Thyroid gland (tissue), 4 donors: ENCODE measurements around the gene RAI14. TPM values are rescaled to one million over a fixed set of nuclear protein-coding genes. Genes with fewer than 3 reads are reported as not detected.

Source experiments
- DNase-seq, 2 donors: peaks; one replicate each; pipeline ENCODE4 v3.0.0-alpha.2; 2019
- H3K27ac ChIP-seq, 3 donors: fragments of 200-600 bp; sonication (generic); 1 replicate in 2 of 3; 2 replicates in 1 of 3; pipeline ENCODE4 v1.5.1; 2016 to 2019; ENCODE audit warnings: mild to moderate bottlenecking in 1 of 3, moderate library complexity in 1 of 3
- H3K27me3 ChIP-seq: fragments of 200-600 bp; sonication (generic); one replicate; pipeline ENCODE4 v1.5.1; 2019
- H3K36me3 ChIP-seq, 2 donors: fragments of 200-600 bp; sonication (generic); one replicate each; pipeline ENCODE4 v1.5.1; 2016 to 2019
- H3K4me1 ChIP-seq, 2 donors: fragments of 200-600 bp; sonication (generic); one replicate each; pipeline ENCODE4 v1.5.1; 2017 to 2019
- H3K4me3 ChIP-seq, 3 donors: fragments of 200-600 bp; sonication (generic); replicated peaks in 1 of 3; 1 replicate in 2 of 3; 2 replicates in 1 of 3; pipeline ENCODE4 v1.5.1; 2016; ENCODE audit warnings: mild to moderate bottlenecking in 1 of 3
- H3K9me3 ChIP-seq: fragments of 200-600 bp; sonication (generic); one replicate; pipeline ENCODE4 v1.5.1; 2017
- CTCF ChIP-seq, 6 experiments: fragments of 200-600 bp in 3 of 6; fragments of 450-650 bp in 3 of 6; sonication (generic) in 3 of 6; IDR thresholded peaks; one replicate each; pipeline ENCODE4 v1.5.1; 2016 to 2019; ENCODE audit warnings: antibody characterized with exemption in 6 of 6, mild to moderate bottlenecking in 2 of 6, inconsistent platforms in 1 of 6, moderate library complexity in 1 of 6
- POLR2A ChIP-seq, 2 donors: fragments of 450-650 bp; IDR thresholded peaks; one replicate each; pipeline ENCODE4 v1.6.1; 2017; ENCODE audit warnings: antibody characterized with exemption in 2 of 2, mild to moderate bottlenecking in 2 of 2, moderate library complexity in 1 of 2
- WGBS, 2 donors: methylation state at CpG; one replicate each; pipeline ENCODE4 v1.1.5; 2017; 5-methylcytosine and 5-hydroxymethylcytosine counted together
- intact Hi-C: fragments of 100-400 bp; cut with DNase I; formaldehyde crosslinking; loops from one replicate; pipeline ENCODE4 v1.15.1; 2023
- total RNA-seq, 4 donors: library from RNA; depleted of rRNA; stranded (reverse); fragments of >200 nt; gene quantifications; one replicate each; pipeline ENCODE4 v1.2.3, GENCODE V29; 2016

RAI14 gene
- total RNA-seq, result 10 to 100 TPM; 16.9 to 23.5 (median 20.8) TPM

- TF ChIP-seq POLR2A (IDR thresholded peaks at IDR 0.05), result peak in 1 of 2 donors; percentile 83
- peak in 1 of 6 experiments; percentile 5 for TF ChIP-seq CTCF (IDR thresholded peaks at IDR 0.05)
- H3K27ac ChIP-seq, result peak within 1 kb of the TSS; percentile 96 to 98 (median 97)
- H3K4me1 ChIP-seq, result peaks cover 13 to 17% of the 10 kb centered on the region in 2 donors
- no peaks in the 10 kb centered on the region for H3K9me3 ChIP-seq
- no peaks in the 10 kb centered on the region for H3K27me3 ChIP-seq
- intact Hi-C loops, result no loop called here
- peak within 1 kb of the TSS; percentile 81 to 96 (median 83) for H3K4me3 ChIP-seq
- peak; percentile 87 to 88 for DNase-seq
- H3K36me3 ChIP-seq, result no peaks in the 10 kb centered on the region
- 1 to 2% methylated on average over 30 to 35 of the region's 79 CpGs for WGBS, 2 donors
Measured at GRCh38 chr5:34656001-34656699, at the start of gene RAI14. Gene RAI14, plus strand, starts transcription at chr5:34656328. Its CDS starts 30,592 bp downstream, at chr5:34686920.

- TF ChIP-seq CTCF (IDR thresholded peaks at IDR 0.05) (no peak), POLR2A (IDR thresholded peaks at IDR 0.05) (no peak)
- H3K36me3 ChIP-seq, result no peaks in the 10 kb centered on the region
- H3K27me3 ChIP-seq, result no peaks in the 10 kb centered on the region
- peaks cover 0 to 14% of the 10 kb centered on the region in 2 donors for H3K4me1 ChIP-seq
- H3K27ac ChIP-seq, result no peak overlapping the region
- no peak for DNase-seq
- intact Hi-C loops, result no loop called here
- WGBS, 2 donors, result 80 to 97% methylated on average over 3 of the region's 3 CpGs
- H3K9me3 ChIP-seq, result no peaks in the 10 kb centered on the region
- no peak overlapping the region for H3K4me3 ChIP-seq
Measured at GRCh38 chr5:34608368-34608767, 47.8 kb upstream of the RAI14 start.

GRCh38 chr5:34608859-34609648 lies 47.1 kb upstream of the RAI14 start:
- no peak overlapping the region for H3K4me3 ChIP-seq
- 31 to 35% methylated on average over 3 of the region's 3 CpGs for WGBS, 2 donors
- H3K27ac ChIP-seq, result no peak overlapping the region
- TF ChIP-seq CTCF (IDR thresholded peaks at IDR 0.05), result no peak
- no peak for TF ChIP-seq POLR2A (IDR thresholded peaks at IDR 0.05)
- intact Hi-C loops, result no loop called here
- H3K4me1 ChIP-seq, result peaks cover 0 to 14% of the 10 kb centered on the region in 2 donors
- no peak for DNase-seq
- H3K27me3 ChIP-seq, result no peaks in the 10 kb centered on the region
- no peaks in the 10 kb centered on the region for H3K36me3 ChIP-seq
- H3K9me3 ChIP-seq, result no peaks in the 10 kb centered on the region

GRCh38 chr5:34609951-34610441 lies 46.1 kb upstream of the RAI14 start:
- no peaks in the 10 kb centered on the region for H3K27me3 ChIP-seq
- no peak overlapping the region for H3K4me3 ChIP-seq
- 76 to 78% methylated on average over 6 of the region's 6 CpGs for WGBS, 2 donors
- TF ChIP-seq CTCF (IDR thresholded peaks at IDR 0.05) (no peak), POLR2A (IDR thresholded peaks at IDR 0.05) (no peak)
- intact Hi-C loops, result no loop called here
- H3K4me1 ChIP-seq, result peaks cover 0 to 14% of the 10 kb centered on the region in 2 donors
- no peak overlapping the region for H3K27ac ChIP-seq
- no peaks in the 10 kb centered on the region for H3K36me3 ChIP-seq
- DNase-seq, result no peak
- no peaks in the 10 kb centered on the region for H3K9me3 ChIP-seq

- TF ChIP-seq CTCF (IDR thresholded peaks at IDR 0.05) (no peak), POLR2A (IDR thresholded peaks at IDR 0.05) (no peak)
- peaks cover 0 to 14% of the 10 kb centered on the region in 2 donors for H3K4me1 ChIP-seq
- DNase-seq, result no peak
- H3K36me3 ChIP-seq, result no peaks in the 10 kb centered on the region
- H3K27ac ChIP-seq, result no peak overlapping the region
- H3K9me3 ChIP-seq, result no peaks in the 10 kb centered on the region
- intact Hi-C loops, result no loop called here
- H3K27me3 ChIP-seq, result no peaks in the 10 kb centered on the region
- no peak overlapping the region for H3K4me3 ChIP-seq
Measured at GRCh38 chr5:34610546-34610945, 45.6 kb upstream of the RAI14 start.
